Stromal cell of bone marrow (primary cell): ENCODE results near the gene GJB1.
"Not testable (repeated sequence)": the region's sequence is repeated elsewhere in the genome, so short reads cannot be mapped to it uniquely, and the experiment has no call there.

Experiments
- DNase-seq: peaks from one replicate; pipeline ENCODE4 v3.0.0-alpha.2; 2012; ENCODE audit warnings: low read depth

Gene GJB1

DNA sequence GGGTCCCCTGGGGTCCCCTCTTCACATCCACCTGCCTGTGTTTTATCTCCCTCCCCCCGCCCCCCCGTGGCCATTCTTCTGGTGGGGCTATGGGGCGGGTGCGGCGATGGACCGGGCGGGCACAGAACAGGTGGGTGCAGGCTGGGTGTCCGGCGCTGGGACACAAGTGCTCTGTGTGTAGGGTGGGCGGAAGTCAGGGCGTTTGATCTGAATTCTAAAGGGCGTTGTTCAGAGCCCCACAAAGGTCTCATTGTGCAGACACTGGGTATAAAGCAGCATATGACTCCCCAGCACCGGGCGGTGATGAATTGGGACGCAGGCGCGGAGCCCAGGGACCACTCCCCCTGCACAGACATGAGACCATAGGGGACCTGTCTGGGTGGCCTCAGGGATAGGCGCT, at the start of gene GJB1:
TSS of gene GJB1 (plus strand) at position 296 of the 400 bp plus-strand sequence. CDS start 484 bp downstream, outside the sequence.
- no peak for DNase-seq

DNA sequence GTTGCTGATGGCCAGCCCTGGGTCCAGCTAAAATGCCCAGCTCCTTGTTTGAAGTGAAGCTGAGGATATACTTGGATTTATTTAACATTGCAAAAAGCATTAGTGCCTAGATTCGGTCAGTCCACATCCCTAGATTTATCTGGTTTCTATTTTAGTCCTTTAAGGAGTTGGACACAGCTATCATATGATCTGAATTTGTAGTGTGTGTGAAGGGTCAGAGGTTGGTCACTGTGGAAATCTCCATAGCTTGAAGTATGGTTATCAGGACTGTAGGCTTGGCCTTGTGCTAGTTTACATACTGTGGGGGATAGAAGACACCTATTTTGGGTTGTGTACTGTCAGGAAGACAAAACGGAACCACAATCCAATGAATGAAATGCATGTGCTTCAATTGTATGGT, 49.6 kb upstream of the GJB1 start:
- DNase-seq: no peak

DNA sequence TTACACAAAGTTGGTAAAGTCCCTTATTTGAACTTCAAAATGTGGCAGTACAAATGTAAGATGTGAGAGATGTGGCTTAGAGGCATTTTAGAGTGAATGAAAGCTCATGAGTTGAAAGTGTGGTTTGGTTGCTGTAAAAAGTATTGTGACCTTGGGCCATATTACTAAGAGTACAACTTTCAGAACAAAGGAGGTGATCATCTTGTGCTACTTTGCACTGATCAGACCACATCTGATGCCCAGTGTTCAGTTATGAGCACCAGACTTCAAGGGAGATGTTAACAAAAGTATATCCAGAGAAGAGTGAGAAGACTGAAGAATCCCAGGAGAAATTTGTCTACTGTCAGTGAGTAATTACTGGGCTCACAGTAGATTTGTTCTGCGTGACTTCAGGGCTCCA, 48.2 kb upstream of the GJB1 start:
- no peak for DNase-seq

DNA sequence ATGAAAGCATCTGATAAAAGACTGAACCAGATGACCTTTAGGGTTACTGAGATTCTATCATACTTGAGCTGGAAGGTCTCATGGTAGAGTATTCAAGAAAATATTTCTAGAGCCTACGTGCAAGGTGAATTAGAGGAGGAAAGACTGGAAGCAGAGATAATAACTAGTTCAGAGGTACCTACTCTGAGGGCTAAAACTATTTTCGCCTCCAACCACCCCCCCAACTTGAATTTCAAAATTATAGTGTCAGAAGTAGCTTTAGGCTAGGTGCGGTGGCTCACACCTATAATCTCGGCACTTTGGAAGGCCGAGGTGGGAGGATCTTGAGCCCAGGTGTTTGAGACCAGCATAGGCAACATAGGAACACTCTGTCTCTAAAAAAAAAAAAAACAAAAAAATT, 47.5 kb upstream of the GJB1 start:
- no peak for DNase-seq

DNA sequence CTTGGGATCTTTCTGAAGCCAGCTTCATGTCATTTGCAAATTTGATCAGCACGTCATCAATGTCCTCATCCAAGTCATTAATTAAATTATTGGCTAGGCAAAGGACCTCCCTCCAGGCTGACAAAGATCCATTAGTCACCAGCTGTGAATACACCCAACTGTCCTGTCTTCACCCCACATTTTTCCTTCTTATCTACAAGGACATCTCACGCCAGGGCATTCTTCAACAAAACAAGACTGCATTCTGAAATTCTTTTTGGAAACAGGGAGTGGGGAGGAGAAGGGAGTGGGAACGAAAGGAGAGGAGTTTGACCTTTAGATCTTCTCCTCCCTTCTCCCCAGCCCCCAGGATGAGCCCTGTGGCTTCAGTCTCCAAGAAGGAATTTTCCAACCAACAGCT, 45.7 kb upstream of the GJB1 start:
- DNase-seq: no peak

DNA sequence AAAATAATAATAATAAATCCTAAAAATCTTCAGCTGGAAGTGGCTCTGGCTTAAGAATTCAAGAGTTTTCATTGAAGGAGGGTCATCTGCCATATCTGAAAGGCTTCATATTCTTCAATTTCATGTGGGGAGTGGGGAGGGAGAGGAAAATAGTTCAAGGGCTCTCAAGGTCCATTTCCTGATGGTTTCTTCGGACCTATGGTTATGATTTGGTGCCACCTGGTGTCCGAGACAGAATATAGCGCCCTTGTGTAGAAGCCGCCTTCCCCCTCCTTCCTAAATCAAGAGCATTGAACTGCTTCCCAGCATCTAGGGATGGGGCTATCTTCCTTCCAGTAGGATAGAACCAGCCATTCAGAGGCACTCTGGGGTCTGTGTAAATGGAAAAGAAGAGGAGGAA, 44.1 kb upstream of the GJB1 start:
- DNase-seq: peak; percentile 44

DNA sequence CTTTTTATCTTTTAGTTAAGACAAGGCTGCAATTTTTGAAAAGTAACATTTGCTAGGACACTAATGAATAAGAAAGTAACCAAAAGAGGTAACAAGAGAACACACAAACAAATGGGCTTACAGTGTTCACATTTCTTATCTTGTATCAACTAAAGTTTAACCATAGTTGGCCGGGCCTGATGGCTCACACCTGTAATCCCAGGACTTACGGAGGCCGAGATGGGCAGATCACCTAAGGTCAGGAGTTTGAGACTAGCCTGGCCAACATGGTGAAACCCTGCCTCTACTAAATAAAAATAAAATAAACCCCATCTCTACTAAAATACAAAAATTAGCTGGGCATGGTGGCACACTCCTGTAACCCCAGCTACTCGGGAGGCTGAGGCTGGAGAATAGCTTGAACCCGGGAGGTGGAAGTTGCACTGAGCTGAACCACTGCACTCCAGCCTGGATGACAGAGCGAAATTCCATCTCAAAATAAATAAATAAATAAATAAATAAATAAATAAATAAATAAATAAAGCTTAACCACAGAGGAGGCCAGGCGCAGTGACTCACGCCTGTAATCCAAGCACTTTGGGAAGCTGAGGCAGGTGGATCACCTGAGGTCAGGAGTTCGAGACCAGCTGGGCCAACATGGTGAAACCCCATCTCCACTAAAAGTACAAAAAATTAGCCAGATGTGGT, 42.3 kb upstream of the GJB1 start:
- not testable (repeated sequence) for DNase-seq

DNA sequence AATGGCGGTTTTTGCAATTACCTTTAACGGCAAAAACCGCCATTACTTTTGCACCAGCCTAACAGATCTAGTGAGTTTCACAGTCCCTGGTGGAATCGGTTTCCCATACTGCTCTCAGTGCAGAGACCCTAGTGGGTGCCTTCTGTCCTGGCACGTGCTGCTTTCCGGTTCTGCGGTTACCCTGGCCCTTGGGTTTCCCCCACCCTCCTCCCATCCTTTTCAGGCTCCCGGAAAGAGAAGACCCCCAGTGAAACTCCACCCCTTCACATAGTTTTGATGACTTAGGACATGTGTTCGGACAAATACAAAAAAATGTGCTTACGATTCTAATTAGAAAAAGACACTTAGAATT, 41.5 kb upstream of the GJB1 start:
- no peak for DNase-seq

DNA sequence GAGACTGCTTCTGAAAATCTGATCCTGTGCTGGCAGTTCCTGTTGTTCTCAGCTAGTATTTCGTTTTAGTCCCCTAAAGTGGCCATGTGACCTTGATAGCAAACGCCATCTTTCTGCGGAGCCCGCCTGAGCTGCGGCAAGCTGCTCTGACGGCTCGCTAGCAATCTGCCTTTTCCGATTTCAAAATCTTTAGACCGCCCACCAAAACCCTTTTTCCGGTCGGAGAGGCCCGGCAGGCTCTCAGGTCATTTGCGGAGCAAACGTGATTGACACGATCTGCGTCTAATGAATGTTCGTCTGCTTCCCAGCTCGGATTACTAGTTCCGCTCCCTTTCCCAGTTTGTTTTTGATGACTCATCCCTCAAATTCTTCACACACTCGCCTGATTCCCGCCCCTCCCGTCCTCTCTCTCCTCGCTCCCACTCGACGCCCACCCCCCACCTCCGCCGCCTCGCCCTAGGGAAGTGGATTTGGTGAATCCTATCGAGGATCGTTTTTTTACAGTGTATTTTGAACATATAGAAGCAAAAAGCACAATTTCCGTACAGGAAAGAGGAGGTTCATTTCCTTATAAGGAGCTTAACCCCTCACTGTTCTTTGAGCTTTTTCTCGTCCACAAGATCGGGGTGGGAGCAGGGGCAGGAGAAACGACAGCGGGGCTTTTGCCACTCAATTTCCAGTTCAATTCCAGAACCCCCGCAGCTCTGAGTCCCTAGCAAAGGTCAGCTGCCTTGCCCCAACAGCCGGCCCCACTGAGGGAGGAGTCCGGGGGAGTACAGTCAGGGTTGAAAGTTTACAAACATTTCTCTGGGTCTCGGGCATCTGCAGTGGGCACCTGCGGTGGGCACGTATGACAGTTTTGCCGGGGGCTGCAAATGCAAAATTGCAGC, 40.9 kb upstream of the GJB1 start:
- DNase-seq: peak; percentile 93

DNA sequence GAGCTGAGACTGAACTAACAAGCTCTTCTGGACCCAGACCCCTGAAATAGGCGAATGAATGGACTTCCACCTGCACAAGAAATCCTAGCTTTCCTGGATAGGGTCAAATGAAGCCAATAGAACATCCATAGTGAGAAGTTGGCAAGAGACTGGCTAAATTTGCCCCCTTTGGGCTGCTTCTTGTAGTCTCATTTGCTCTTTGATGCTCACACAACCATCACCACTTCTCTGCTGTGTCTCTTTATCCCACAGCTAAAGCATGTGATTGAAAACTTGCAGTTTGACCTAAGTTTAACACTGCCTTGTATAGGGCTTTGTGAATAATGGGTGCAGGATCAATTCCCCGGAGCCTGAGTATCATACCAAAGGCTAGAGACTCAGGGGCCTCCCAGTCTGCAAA, 40.2 kb upstream of the GJB1 start:
- no peak for DNase-seq

DNA sequence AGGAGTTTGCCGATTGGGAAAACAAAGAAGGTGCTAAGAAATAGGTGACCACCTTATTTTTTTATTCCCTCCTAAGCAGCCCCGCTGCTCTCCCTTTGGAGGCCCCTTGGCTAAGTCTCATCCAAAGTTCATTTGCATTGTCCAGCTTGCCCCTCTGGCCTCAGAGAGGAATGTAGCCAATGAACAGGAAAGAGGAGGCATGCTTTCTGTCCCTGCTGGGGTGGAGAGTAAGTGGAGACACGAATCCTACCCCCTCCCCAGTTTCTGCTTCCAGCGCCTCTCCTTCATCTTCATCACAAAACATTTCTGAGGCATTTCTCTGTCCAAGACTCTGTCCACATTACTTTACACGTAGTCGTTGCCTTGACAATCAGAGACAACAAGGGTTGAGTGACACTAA, 39.7 kb upstream of the GJB1 start:
- DNase-seq: no peak

DNA sequence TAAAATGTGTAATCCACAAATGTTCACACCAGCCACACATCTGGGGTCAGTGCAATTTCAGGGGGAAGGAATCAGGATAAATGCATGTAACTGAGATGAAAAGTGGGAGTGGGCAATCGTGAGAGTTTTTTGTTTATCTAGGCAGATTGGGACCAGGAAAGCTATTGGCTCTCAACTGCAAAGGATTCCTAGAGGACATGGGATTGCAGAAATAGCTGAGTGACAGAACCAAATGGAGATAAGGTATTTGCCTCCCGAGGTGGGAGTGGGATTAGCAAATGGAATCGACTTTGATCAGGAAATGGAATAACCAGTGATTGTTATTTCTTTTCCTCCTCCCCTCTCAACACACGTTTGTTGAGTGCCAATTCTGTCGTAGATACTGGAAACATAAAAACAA, 38.9 kb upstream of the GJB1 start:
- DNase-seq: no peak

DNA sequence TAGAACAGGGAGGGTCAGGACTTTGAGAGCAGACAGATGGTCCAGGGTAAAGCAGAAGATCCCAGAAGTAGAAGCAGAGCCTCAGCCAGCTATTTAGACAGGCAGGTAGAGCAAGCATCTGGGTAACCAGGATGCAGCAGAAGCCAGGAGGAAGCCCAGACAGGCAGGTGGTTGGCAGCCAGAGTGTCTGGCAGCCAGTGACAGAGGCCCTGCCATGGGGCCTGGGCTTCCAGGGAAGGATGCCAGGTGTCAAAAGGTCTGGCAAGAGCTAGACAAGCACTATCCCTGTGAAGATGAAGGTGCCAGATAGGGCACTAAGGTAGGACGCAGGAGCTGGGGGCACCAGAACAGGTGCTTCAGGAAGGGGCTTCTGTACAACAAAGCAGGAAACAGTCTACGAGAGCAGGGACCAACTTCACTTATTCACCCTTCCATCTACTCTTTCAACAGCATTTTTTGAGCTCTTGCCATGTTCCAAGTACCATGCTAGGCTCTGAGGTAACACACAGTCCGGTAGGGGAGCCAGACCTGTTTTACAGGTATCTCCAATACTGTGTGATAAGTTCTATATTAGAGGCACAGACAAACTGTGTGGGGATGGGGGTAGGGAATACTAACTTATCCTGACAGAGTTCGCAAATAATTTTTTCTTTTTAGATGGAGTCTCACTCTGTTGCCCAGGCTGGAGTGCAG, 38.1 kb upstream of the GJB1 start:
- no peak for DNase-seq

DNA sequence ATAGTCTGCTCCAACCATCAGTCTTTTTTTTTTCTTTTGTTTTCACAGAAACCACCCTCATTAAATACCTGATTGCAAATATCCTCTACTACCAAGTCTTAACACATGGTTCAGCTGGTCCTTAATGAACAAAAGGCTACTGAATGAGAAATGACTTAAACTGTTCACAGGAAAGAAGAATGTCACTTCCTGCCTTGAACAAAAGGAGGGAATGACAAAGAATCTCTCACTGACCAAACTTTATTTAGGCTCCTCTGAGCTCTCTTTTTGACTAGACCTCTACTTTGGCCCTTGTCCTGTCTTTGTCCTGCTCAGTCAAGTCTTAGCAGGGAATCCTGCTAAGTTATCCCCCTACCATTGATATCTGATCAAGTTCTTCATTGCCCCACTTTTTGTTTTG, 31.8 kb upstream of the GJB1 start:
- no peak for DNase-seq

DNA sequence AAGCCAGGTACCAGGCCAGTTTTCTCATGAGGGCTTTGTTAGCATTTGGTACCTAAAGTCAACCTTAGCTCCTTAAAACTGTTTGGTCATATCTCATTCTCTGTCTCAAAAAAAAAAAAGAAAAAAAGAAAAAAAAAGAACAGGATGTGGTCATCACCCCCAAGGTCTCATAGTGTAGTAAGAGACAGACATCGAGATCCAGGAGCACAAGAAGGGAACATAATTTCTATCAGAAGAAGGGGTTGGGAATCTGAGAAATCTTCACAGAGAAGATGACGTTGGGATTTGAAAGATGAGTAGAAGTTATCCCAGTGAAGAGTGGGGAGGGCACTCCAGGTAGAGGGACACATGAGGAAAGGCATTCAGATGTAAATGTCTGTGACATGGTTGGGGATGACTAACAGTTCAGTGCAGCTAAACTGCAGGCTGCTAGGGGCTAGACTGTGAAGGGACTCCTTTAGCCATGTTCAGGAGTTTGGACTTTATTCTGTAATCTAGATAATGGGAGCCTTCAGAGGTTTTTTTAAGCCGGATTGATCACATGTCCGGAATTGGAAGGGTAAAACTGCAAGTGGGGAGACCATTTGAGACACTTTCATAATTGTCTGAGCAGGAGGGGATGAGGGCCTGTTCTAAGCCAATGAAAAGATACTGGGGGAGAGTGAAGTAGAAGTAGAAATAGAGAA, 26.9 kb upstream of the GJB1 start:
- no peak for DNase-seq

DNA sequence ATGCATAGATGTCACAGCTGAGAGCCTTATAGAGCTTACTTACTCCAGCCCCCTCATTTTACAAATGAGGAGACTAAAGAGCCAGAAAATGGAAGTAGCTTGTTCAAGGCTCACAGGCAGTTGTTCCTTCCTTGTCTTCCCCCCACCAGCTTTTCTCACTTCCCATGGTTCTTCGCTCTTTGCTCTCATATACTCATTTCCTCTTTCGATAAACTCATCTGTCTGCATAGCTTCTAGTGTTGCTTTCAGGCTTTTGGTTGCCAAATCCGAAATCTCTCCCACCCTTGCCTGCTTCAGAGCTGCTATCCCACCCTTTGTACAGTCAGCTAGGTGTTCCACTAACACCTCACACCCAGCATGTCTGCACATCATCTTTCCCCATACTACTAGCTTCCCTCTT, 25.0 kb upstream of the GJB1 start:
- no peak for DNase-seq

DNA sequence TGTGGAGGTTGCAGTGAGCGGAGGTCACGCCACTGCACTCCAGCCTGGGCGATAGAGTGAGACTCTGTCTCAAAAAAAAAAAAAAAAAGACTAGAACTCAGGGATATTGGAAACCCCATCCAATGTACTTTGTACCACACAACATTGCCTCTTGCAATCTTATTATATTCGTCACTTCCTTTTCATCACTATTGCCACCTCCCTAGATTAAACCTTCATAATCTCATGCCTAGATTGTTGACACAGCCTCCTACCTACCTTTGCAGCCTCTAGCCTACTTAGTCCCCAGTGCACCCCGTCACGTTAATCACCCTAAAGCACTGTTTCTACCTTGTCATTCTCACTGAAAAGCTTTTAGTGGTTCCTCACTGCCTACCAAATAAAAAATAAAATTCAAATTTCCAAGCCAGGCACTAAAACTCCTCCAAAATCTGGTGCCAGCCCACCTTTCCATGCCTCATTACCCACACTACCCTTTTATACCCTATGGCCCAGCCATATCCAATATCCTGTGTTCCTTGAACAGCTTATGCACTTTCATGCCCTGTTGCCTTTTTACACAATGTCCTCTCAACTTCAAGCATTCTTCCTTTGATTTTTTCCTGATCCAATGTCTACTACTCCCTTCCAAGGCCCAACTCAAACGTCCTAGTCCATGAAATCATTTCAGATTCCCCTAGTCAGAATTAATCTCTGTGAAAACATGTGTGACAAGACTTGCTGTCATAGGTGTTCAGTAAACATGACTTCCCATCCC, 23.6 kb upstream of the GJB1 start:
- no peak for DNase-seq

DNA sequence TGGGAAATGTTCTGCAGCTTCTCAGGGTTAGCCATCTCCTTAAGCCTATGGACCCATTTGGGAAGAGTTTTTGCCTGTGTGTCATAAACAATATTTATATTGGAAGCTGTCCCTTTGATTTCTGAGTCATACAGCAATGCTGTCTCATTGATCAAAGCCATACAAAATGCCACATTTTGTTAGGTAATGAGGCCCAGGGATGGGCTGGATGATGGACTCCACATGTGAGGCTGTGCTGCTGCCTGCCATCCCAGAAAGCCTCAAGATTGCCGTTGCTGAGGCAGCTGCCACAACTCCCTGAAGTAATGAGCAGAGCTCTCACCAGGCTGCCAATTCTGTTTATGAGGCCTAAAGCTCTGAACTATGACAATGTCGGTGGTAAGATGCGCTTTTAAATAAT, 12.2 kb upstream of the GJB1 start:
- DNase-seq: peak; percentile 70

DNA sequence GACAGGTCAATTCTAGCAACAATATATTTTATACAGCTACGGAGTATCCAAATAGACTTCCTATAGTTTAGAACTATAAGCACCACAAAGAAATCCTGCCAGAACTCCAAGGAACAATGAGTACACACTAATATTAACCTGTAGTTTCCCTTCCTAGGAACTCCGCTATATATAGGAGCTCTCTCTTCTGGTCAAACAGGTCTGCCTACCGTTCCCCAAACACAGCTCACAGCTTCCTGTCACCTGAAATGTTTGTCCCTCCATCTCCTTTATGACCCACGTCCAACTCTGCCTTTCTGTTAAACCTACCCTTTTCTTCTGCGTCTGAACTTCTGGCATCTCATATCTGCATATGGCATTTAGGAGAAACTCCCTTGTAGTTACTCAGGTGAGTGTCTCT, 10.5 kb upstream of the GJB1 start:
- no peak for DNase-seq

DNA sequence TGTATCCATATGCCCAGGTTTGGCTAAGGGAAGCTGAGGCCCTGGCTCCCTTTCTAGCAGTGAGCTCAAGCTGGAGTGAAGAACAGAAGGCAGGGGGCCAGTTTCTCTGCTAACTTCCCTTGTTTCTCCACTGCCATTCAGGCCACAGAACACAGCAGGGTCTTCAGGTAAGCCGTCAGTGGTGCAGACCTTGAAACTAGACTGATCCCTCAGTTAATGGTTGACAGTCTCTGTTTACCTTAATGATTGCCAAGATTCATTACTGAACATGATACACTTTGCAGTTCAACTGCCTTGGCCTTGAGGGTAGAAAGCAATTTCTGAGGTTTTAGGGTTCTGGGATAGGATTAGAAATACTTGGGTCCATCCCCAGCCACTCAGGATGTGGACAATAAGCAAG, 8.9 kb upstream of the GJB1 start:
- DNase-seq: no peak

DNA sequence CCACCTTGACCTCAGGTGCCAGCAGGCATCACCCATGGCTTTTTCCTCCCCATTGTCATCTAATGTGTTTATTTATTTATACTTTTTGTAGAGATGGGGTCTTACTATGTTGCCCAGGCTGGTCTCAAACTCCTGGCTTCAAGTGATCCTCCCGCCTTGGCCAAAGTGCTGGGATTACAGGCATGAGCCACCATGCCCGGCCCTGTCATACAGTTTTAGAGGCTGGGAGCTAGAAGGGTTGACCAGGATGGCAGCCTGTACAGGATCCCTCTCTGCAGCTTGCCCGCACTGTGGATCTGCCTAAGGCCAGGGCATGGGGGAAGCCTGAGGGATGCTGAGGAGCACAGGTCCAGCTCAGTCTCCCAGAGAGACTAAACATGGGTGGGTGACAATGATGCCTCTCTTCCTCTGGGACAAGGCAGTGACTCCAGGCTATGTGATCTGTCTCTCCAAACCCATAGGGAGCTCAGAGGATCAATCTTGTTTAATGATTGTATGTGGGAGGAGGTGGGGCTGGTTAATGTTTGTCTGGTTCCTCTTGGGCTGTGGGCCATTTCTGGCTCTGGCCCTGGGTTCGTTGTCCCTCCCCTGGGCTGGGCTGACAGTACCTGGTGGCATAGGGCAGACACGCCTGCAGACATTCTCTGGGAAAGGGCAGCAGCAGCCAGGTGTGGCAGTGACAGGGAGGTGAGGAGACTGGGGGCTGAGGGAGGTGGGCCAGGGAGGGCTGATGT, 8.3 kb upstream of the GJB1 start:
- DNase-seq: no peak
